ENCODE results near the gene SERPINA6.
A peak's percentile ranks its signal among the peaks of the same experiment; 100 is the strongest.
"Not testable (repeated sequence)": the region's sequence is repeated elsewhere in the genome, so short reads cannot be mapped to it uniquely, and the experiment has no call there.

SERPINA6 gene

DNA sequence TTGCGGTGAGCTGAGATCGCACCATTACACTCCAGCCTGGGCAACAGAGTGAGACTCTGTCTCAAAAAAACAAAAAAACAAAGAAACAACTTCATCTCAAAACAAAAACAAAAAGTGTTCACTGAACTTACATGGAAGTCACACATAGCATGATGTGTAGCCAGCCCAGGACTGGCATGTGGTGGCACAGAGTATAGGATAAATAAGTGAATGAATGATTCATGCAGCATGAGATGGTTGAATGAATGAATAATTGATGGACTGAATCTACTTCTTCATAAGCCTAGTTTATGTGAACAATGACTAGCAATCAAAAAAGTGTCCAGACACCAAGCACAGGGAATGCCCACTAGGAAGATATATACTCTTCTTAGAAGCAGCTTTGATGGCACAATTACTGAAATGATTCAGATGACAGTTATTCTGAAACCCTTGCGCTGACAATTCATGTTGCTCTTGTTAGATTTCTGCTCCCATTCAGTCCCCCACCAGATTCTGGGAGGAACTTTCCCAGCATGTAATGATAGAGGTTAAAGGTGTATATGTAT, 31.6 kb upstream of the SERPINA6 start:
- DNase-seq (ENCODE audit: low spot score): no peak

- not testable (repeated sequence) for DNase-seq (ENCODE audit: low spot score)
These were observed 31.1 kb upstream of the SERPINA6 start for GRCh38 chr14:94354190-94354589.

DNA sequence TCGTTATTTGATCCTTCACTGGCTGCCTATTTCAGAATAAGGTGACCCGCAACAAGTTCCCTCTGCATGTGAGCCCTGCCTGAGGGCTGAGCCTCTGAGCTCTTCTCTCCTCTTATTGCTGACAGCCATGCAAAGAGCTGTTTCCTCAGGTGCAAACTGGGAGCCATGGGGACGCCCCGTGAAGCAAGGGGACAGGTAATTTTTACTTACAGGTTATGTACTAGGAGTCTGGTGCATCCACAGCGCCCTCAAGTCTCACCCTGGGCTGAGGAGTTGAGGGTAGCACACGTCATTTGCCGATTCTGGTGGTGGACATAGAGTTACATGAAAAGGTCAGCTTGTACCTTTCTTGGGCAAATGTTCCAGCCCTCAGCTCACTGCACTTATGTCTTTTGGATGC, 26.1 kb upstream of the SERPINA6 start:
- DNase-seq (ENCODE audit: low spot score): no peak

DNA sequence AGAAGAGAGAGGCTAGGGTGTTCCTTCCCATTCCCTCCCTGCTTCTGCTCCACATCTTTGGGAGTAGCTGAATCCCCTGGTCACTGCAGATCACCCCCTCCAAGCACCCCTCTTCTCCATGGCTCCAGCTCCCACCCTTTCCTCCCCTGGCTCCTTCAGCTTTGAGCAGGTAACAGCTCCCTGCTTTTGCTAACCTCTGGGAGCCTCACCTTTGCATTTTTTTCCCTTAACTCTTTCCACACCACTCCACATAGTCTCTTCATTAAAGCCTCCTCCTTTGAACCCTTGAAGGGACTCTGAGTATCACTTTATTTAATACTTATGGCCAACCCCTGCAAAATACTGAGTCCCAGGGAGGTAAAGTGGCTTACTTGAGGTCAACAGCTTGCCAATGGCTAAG, 25.7 kb upstream of the SERPINA6 start:
- no peak for DNase-seq (ENCODE audit: low spot score)

DNA sequence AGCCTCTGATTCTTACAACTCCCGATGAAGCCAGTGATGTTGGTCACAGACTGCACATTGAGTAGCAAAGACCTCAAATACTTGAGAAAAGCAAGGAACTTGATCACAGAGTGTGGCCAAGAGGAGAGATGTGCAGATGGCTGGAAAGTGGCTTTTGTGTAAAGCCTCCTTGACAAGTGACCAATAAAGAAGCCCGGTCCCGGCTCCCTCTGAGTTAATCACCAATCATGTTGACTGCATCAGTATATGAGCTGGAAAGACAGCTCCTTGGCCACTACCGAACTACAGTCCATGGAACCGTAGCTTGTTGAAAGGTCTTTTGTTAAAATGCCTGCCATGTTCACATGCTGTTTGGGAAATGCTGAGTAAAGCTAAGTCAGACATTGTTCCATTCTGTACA, 23.7 kb upstream of the SERPINA6 start:
- DNase-seq (ENCODE audit: low spot score): no peak

DNA sequence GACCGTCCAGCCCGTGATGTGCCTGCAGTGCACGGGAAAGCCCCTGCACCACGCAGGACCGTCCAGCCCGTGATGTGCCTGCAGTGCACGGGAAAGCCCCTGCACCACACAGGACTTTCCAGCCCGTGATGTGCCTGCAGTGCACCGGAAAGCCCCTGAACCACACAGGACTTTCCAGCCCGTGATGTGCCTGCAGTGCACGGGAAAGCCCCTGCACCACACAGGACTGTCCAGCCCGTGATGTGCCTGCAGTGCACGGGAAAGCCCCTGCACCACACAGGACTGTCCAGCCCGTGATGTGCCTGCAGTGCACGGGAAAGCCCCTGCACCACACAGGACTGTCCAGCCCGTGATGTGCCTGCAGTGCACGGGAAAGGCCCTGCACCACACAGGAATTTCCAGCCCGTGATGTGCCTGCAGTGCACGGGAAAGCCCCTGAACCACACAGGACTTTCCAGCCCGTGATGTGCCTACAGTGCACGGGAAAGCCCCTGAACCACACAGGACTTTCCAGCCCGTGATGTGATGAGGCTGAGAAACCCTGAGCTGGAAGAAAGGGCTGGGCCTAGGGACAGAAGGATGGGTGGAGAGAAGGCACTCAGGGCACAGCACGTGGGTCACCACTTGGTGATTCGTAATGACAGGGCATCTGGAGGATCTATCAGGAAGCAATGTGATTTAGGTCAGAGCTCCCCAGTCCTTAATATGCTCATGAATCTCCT, 23.1 kb upstream of the SERPINA6 start:
- peak; percentile 7 for DNase-seq (ENCODE audit: low spot score)

DNA sequence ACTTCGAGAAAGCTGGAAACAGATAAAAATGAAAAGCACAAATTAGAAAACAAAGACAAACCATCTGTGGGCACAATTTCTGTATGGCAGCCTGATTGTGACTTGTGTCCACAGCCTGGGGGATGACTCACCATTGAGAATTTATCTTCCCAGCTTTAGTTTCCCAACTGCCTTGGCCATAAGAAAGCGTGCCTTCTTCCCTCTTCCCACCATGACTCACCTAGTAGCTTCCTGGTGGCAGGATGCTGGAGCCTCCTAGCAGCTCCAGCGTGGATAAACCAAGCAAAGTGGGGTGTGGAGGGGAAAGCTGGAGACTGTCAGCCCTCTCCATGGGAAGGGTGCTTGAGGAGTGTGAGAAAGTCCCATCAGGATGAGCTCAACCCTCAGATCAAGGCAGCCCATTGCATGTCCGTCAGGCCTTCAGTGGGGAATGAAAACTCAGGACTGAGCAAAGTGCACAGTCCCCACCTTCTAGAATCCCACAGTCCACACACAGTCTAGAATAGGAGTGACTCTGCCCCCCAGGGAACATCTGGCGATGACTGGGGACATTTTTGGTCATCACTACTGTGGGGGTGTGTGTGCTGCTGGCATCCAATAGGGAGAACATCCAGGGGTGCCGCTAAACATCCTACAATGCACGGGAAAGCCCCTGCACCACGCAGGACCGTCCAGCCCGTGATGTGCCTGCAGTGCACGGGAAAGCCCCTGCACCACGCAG, 22.4 kb upstream of the SERPINA6 start:
- peak; percentile 75 for DNase-seq (ENCODE audit: low spot score)

DNA sequence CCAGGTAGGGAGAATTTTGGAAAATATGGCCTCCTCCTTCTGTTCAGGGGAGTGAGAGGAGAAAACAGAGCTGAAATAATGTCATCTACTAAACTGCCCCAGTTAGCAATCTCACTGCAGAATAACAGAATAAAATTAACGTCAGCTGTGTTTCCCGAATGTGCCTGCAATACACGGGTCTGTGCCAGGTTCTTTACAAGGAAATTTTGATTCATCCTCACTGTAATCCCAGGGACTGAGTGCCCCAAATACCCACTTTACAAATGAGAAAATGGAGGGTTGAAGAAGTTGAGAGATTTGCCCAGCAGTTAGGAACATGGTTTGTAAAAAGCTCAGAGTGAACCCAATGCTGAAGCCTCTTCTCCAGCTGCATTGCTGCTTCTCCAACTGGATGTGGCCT, 21.3 kb upstream of the SERPINA6 start:
- DNase-seq (ENCODE audit: low spot score): no peak

DNA sequence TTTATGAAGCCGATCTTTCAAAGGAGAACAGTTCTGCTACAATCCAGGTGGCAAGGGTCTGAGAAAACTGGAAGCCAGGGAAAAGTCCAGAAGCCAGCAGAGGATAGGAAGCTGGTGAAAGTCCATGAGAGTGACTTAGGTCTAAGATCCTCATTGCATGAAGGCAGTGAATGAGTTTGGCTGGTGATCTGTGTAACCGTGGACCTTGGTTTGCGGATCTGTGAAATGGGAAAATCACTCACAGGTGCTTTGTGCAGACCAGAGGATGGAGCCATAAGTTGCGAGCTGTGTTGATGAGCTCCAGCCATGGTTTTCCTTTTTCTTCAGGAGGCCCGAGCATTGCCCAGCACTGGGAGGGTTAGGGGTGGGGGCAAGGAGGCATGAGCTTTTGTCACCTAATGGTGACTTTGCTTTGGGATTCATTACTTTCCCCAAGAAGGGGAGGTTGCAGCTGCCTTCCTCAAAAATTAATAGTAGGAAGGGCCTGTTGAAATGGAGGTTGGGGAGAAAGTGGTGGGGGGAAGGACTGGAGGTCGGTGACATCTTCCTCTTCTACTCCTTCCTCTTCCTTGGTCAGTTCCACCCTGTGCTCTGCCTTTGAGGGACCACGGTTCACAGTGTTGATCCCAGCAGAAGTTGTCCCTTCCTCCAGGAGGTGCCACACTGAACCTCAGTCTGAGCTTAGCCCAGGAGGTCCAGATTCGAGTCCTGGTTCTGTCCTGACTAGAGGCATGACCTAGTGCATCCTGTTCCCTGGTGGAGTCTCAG, 20.3 kb upstream of the SERPINA6 start:
- DNase-seq (ENCODE audit: low spot score): no peak

GRCh38 chr14:94342334-94342934, 19.3 kb upstream of the SERPINA6 start:
- DNase-seq (ENCODE audit: low spot score): peak; percentile 93

DNA sequence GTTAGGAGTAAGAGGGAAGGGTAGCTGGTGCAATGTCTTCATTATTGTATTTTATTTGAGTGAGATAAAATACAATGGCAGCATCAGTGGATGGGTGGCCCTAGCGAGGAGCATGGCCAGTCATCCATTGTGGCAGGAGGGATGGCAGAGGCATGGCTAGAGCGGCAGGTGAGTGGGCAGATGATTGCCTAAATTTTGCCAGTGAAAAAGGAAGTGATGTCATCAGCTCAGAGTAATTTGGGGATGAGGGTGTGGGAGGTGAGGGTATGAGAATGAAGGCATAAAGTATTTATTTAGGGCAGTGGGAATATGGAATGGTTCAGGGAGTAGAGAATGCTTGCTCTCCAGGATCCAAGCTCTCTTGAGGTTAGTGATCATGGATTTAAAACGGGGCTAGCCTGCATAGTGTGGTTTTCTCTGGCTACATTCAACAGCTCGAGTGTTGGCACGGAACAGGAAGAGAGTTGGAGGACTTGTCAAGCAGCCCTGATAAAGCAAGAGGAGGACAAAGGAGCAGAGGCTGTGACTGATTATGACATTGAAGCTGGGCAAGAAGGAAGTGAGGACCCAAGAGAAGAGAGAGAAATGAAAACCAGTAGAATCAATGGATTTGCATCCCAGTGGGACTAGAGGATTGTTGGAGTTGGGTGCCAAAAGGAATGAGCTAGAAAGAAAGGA, 18.7 kb upstream of the SERPINA6 start:
- no peak for DNase-seq (ENCODE audit: low spot score)

DNA sequence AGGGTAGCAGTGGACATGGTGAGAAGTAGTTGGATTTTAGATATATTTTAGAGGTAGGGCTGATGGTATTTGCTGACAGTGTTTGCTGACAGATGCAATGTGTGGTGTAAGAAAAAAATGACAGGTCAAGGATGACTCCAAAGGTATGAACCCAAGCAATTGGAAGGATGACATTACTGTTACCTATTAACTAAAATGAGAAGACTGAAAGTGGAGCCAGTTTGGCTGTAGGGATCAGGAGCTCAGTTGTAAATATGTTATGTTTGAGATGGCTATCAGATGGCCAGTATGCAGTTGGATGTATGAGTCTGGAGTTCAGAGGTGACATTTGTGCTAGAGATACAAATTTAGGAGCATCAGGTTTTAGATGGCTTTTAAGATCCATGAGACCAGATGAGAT, 17.4 kb upstream of the SERPINA6 start:
- DNase-seq (ENCODE audit: low spot score): no peak

- no peak for DNase-seq (ENCODE audit: low spot score)
These were observed 14.9 kb upstream of the SERPINA6 start for GRCh38 chr14:94338023-94338422.

DNA sequence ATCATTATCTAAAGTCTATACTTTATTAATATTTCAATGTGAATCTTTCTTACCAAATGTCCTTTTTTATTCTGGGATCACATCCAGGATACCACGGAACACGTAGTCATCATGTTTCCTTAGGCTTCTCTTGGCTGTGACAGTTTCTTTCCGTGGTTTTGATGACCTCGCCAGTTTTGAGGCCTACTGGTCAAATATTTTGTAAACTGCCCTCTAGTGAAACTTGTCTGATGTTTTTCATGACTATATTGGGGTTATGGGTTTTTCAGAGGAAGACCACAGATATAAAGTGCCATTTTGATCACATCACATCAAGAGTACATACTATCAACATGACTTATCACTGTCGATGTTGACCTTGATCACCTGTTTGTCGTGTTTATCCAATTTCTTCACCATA, 14.1 kb upstream of the SERPINA6 start:
- DNase-seq (ENCODE audit: low spot score): no peak

GRCh38 chr14:94334872-94335271, 11.7 kb upstream of the SERPINA6 start:
- DNase-seq (ENCODE audit: low spot score): no peak

DNA sequence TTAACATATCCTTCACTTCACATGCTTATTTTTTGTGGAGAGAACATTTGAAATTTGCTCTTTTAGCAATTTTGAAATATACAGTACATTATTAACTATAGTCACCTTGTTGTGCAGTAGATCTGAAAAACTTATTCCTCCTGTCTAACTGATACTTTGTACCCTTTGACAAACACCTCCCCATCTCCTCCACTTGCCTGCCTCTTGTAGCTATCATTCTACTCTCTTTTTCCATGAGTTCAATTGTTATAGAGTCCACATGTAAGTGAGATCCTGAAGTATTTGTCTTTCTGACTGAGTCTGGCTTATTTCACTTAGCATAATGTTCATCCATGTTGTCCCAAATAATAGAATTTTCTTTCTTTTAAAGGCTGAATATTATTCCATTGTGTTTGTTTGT, 9.5 kb upstream of the SERPINA6 start:
- DNase-seq (ENCODE audit: low spot score): no peak

GRCh38 chr14:94332063-94332583, 9.0 kb upstream of the SERPINA6 start:
- no peak for DNase-seq (ENCODE audit: low spot score)

GRCh38 chr14:94331462-94331861, 8.3 kb upstream of the SERPINA6 start:
- DNase-seq (ENCODE audit: low spot score): no peak

GRCh38 chr14:94330857-94331256, 7.7 kb upstream of the SERPINA6 start:
- no peak for DNase-seq (ENCODE audit: low spot score)

DNA sequence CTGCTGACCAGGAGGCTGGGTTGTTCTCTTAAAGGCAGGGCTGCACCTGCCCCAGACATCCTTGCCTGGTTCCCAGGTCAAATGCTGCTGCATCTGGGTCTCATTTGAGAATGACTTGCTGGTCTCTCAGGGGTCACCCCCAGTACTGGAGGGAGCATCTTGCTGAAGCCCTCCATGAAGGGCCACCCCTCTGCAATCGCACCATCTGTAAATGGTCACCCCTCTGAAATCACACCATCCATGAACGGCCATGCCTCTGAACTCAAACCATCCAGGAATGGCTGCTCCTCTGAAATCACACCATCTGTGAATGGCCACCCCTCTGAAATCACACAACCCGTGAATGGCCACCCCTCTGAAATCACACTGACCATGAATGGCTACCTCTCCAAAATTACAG, 7.3 kb upstream of the SERPINA6 start:
- no peak for DNase-seq (ENCODE audit: low spot score)

DNA sequence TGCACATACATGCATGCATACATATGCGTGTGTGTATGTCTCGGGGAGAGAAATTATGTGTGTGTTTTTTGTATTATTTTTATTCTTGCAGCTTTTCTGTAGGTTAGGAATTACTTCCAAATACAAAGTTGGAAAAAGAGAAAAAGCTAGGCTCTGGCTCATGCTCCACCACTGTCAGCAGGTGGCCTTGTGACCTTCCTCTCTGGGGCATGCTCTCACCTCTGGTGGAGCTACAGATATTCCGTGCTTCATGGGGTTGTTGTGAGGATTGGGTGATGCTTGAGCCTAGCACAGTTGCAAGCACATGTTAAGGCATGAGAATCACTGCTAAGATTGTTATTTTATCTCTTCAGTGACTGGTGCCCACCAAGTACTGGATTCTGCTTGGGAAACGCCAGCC, 6.7 kb upstream of the SERPINA6 start:
- DNase-seq (ENCODE audit: low spot score): no peak

DNA sequence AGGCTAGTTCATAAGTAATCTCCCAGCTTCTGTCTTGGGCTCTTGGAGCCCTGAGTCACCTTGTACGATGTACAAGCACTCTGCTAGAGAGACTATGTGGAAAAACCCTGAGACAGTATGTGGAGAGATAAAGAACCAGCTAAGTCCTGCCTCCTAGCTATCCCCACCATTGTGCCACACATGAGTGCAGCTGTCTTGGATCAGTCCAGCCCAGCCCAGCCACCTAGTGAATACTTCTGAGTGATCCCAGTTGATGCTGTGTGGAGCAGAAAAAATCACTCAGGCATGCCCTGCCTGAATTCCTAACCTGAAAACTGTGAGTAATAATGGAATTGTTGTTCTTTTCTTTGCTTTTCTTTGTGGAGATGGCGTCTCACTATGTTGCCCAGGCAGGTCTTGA, 5.1 kb upstream of the SERPINA6 start:
- DNase-seq (ENCODE audit: low spot score): no peak

All from LoVo (cell line).